Caco-2 (cell line): Measurements from ENCODE around the gene NTN1. TPM values are rescaled to one million over a fixed set of nuclear protein-coding genes. Genes with fewer than 3 reads are reported as not detected.

Experiments
- BruUV-seq: library from RNA; stranded (reverse); fragments of 400-500 nt; replicated peaks from 2 replicates; lab custom pipeline; 2021; lab: Mats Ljungman, UMichigan
- CTCF ChIA-PET: fragments of 300-600 bp; sonication (Branson Sonifier 250); formaldehyde crosslinking; loops from one replicate; lab custom pipeline; 2022; ENCODE audit warnings: antibody characterized with exemption; lab: Charles Lee
- POLR2A ChIA-PET: fragments of 300-600 bp; sonication (Branson Sonifier 250); formaldehyde crosslinking; loops from one replicate; lab custom pipeline; 2022; ENCODE audit warnings: antibody characterized with exemption; lab: Charles Lee
- DNase-seq, 2 experiments: peaks; one replicate each; pipeline versions ENCODE4 v3.0.0 to v3.0.0-alpha.2; 2020 to 2022
- H3K27me3 ChIP-seq: replicated peaks from 2 replicates; pipeline ENCODE4 v1.6.0; 2011; ENCODE audit warnings: low read length; ENCODE audit not compliant: control insufficient read depth, insufficient read depth
- H3K36me3 ChIP-seq: 2 replicates; pipeline ENCODE4 v1.5.1; 2011; ENCODE audit warnings: low read length; ENCODE audit not compliant: control insufficient read depth, insufficient read depth
- H3K4me1 ChIP-seq: fragments of 250-450 bp; sonication (Bioruptor Pico); 2 replicates; pipeline ENCODE4 v1.5.1; 2020; ENCODE audit warnings: mild to moderate bottlenecking
- H3K4me3 ChIP-seq: 2 replicates; pipeline ENCODE4 v1.5.1; 2011; ENCODE audit warnings: low read depth, mild to moderate bottlenecking, control low read depth, low read length
- H3K9me3 ChIP-seq: fragments of 250-450 bp; sonication (Bioruptor Pico); 2 replicates; pipeline ENCODE4 v1.5.1; 2020; ENCODE audit warnings: mild to moderate bottlenecking, moderate library complexity
- H3K27ac Mint-ChIP-seq: one replicate; pipeline ENCODE4 v1.8.0; 2022; ENCODE audit warnings: mixed read lengths; ENCODE audit not compliant: unreplicated experiment
- H3K27me3 Mint-ChIP-seq: one replicate; pipeline ENCODE4 v1.8.0; 2022; ENCODE audit warnings: mixed read lengths; ENCODE audit not compliant: insufficient read depth, unreplicated experiment
- H3K36me3 Mint-ChIP-seq: one replicate; pipeline ENCODE4 v1.8.0; 2022; ENCODE audit warnings: mild to moderate bottlenecking, mixed read lengths; ENCODE audit not compliant: insufficient read depth, unreplicated experiment
- H3K4me1 Mint-ChIP-seq: one replicate; pipeline ENCODE4 v1.8.0; 2022; ENCODE audit warnings: low read depth, mixed read lengths; ENCODE audit not compliant: unreplicated experiment
- H3K4me3 Mint-ChIP-seq: one replicate; pipeline ENCODE4 v1.8.0; 2022; ENCODE audit warnings: mild to moderate bottlenecking, moderate library complexity, mixed read lengths; ENCODE audit not compliant: unreplicated experiment
- H3K9me3 Mint-ChIP-seq: one replicate; pipeline ENCODE4 v1.8.0; 2022; ENCODE audit warnings: mixed read lengths; ENCODE audit not compliant: unreplicated experiment
- CTCF ChIP-seq, 2 experiments: fragments of 200-600 bp in 1 of 2; IDR thresholded peaks; 1 replicate in 1 of 2; 2 replicates in 1 of 2; pipeline versions ENCODE4 v1.5.1 to v1.8.0; 2011 to 2022; ENCODE audit warnings: antibody characterized with exemption in 1 of 2, control low read depth in 1 of 2, inconsistent platforms in 1 of 2, low read depth in 1 of 2, low read length in 1 of 2, mild to moderate bottlenecking in 1 of 2, moderate library complexity in 1 of 2; ENCODE audit not compliant: insufficient read depth in 1 of 2, severe bottlenecking in 1 of 2, unreplicated experiment in 1 of 2
- intact Hi-C: fragments of 100-400 bp; cut with micrococcal nuclease; formaldehyde crosslinking; loops from one replicate; pipeline ENCODE4 v1.10.0; 2022; ENCODE audit not compliant: unreplicated experiment
- total RNA-seq: library from RNA; stranded (reverse); gene quantifications from 2 replicates; pipeline ENCODE4 v1.2.3, GENCODE V29; 2022

NTN1 gene
- total RNA-seq, 1 experiment from 2014 or later, result 0.88 TPM

GRCh38 chr17:9132944-9133610 lies 111.8 kb downstream of the NTN1 start:
- Histone ChIP-seq H3K4me1 (no peaks in the 10 kb centered on the region), H3K4me3 (no peak overlapping the region), H3K9me3 (no peaks in the 10 kb centered on the region), H3K36me3 (no peaks in the 10 kb centered on the region), H3K27me3 (no peaks in the 10 kb centered on the region)
- TF ChIP-seq CTCF (IDR thresholded peaks at IDR 0.05; ENCODE audit: insufficient read depth in 1 of 2, low read depth in 1 of 2, low read length in 1 of 2, severe bottlenecking in 1 of 2, unreplicated experiment in 1 of 2), result no peak
- no peak overlapping the region for H3K4me3 Mint-ChIP-seq
- H3K4me1 Mint-ChIP-seq, result peaks cover 6% of the 10 kb centered on the region
- no peak overlapping the region for H3K27ac Mint-ChIP-seq
- ChIA-PET POLR2A (no interaction called here), CTCF (interaction anchor here (0.5 kb wide), 1 partner anchor 16 kb away, joined by 4 read pairs; no protein-coding TSS in a partner anchor)
- peaks cover 12% of the 10 kb centered on the region for H3K27me3 Mint-ChIP-seq
- H3K9me3 Mint-ChIP-seq, result no peaks in the 10 kb centered on the region
- intact Hi-C loops, result no loop called here
- H3K36me3 Mint-ChIP-seq, result no peaks in the 10 kb centered on the region
- no peak for DNase-seq
- no TSS peak for BruUV-seq

GRCh38 chr17:9138161-9138717 lies 116.9 kb downstream of the NTN1 start:
- Histone ChIP-seq H3K4me1 (no peaks in the 10 kb centered on the region), H3K9me3 (no peaks in the 10 kb centered on the region), H3K36me3 (no peaks in the 10 kb centered on the region), H3K4me3 (no peak overlapping the region), H3K27me3 (no peaks in the 10 kb centered on the region)
- intact Hi-C loops, result no loop called here
- ChIA-PET POLR2A (no interaction called here), CTCF (no interaction called here)
- peaks cover 5% of the 10 kb centered on the region for H3K27me3 Mint-ChIP-seq
- DNase-seq, result no peak
- no peaks in the 10 kb centered on the region for H3K36me3 Mint-ChIP-seq
- BruUV-seq, result no TSS peak
- H3K27ac Mint-ChIP-seq, result no peak overlapping the region
- no peaks in the 10 kb centered on the region for H3K9me3 Mint-ChIP-seq
- no peaks in the 10 kb centered on the region for H3K4me1 Mint-ChIP-seq
- no peak overlapping the region for H3K4me3 Mint-ChIP-seq
- no peak for TF ChIP-seq CTCF (IDR thresholded peaks at IDR 0.05; ENCODE audit: insufficient read depth in 1 of 2, low read depth in 1 of 2, low read length in 1 of 2, severe bottlenecking in 1 of 2, unreplicated experiment in 1 of 2)

- no peaks in the 10 kb centered on the region for H3K9me3 Mint-ChIP-seq
- BruUV-seq, result no TSS peak
- POLR2A ChIA-PET, result no interaction called here
These were observed 118.4 kb downstream of the NTN1 start for GRCh38 chr17:9139695-9140094.

More at GRCh38 chr17:9139695-9140094, 118.4 kb downstream of the NTN1 start:
- no peaks in the 10 kb centered on the region for H3K4me1 ChIP-seq
- no peaks in the 10 kb centered on the region for H3K9me3 ChIP-seq
- CTCF ChIA-PET, result no interaction called here
- no peaks in the 10 kb centered on the region for H3K36me3 ChIP-seq
- Mint-ChIP-seq H3K4me1 (no peaks in the 10 kb centered on the region), H3K4me3 (no peak overlapping the region), H3K36me3 (no peaks in the 10 kb centered on the region), H3K27ac (no peak overlapping the region), H3K27me3 (peaks cover 7% of the 10 kb centered on the region)
- DNase-seq, result no peak
- H3K4me3 ChIP-seq, result no peak overlapping the region
- no peak for TF ChIP-seq CTCF (IDR thresholded peaks at IDR 0.05; ENCODE audit: insufficient read depth in 1 of 2, low read depth in 1 of 2, low read length in 1 of 2, severe bottlenecking in 1 of 2, unreplicated experiment in 1 of 2)
- intact Hi-C loops, result no loop called here
- H3K27me3 ChIP-seq, result no peaks in the 10 kb centered on the region
